Cardiac septum (tissue), 1 donor: ENCODE measurements around the gene KCNK5. TPM values are rescaled to one million over a fixed set of nuclear protein-coding genes. Genes with fewer than 3 reads are reported as not detected.

Experiments used
- DNase-seq: peaks from one replicate; pipeline ENCODE4 v3.0.0-alpha.2; 2020; ENCODE audit warnings: low spot score
- intact Hi-C: fragments of 100-400 bp; cut with DNase I; formaldehyde crosslinking; loops from one replicate; pipeline ENCODE4 v1.14.0; 2022
- total RNA-seq: library from RNA; stranded (reverse); fragmentation: NEBNext Ultra II Directional; extraction: Animal tissue kit (Norgen Biotek cat#: 25700); gene quantifications from one replicate; pipeline ENCODE4 v1.2.1, GENCODE V29; 2021
- donor health status: DM: no; HTN: no; CAD: no.

The KCNK5 gene
- total RNA-seq, 1 donor from 2014 or later = 0.19 TPM

DNA sequence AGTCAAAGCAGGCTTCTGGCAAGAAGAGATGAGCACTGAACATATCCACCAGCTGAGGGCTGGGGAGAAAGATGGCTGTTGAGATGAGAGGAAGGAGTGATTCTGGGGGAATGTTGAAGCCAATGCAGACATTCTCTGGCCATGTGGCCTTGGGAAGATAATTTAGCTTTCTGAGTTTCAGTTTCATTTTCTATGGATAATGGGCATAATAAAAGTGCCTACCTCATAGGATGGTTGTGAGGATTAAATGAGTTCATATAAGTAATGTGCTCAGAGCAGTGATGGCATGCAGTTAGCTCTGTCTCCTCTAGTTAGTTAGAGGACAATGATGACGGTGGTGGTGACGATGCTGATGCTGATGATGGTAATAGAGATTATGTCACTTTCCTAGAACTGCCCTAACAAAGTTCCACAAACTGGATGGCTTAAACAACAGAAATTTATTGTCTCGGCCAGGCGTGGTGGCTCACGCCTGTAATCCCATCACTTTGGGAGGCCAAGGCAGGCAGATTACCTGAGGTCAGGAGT lies 18.5 kb upstream of the KCNK5 start:
- intact Hi-C loops = no loop called here
- DNase-seq = no peak

DNA sequence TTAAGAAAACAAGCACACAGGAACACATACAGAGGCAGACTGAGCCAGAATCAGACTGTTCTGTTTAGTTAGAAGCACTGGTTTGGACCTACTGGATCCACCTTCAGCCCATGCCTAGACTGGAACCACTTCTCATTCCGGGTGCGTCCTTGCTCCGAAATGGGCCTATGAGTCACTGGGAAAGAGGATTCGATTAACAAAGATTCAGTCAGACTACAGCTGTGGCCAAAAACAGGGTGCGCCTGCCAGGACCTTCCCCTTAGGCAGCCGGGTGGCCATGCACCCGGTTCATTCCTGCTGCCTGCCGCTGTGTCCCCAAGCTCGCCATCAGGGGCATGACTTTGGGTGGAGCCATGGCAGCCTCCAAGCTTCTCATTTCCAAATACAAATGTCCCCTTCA lies 14.5 kb upstream of the KCNK5 start:
- intact Hi-C loops = no loop called here
- DNase-seq = no peak

DNA sequence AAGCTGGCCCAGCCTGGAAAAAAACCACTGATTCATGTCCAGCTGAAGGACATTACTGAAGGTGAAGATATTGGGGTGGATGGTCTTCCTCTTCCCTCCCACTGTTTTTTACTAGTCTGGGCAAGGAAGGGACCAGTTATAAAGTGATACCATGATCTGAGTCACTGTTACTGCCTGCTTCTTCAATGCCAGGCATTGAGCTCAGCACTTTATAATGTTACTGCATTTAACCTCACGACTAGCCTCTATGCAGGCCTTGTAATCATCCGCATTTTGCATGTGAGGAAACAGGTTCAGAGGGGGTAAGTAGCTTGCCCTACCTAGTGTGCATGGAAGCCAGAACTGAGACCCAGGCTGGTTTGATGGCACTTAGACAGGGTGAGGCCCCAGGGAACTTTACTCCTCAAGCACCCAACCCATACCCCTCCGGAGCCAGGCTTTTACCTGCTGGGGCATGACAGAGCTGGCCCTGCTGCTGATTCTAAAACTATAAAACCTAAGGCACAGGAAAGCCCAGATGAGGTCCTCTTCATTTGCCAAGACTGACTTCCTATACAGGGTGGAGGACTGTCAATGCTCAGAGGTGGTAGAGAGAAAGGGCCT lies 11.0 kb upstream of the KCNK5 start:
- DNase-seq = no peak
- intact Hi-C loops = no loop called here

GRCh38 chr6:39239527-39240154 lies 10.4 kb upstream of the KCNK5 start:
- DNase-seq = no peak
- intact Hi-C loops = no loop called here

- intact Hi-C loops = no loop called here
- no peak for DNase-seq
These were observed 7.5 kb upstream of the KCNK5 start for GRCh38 chr6:39236742-39237141.

- intact Hi-C loops = no loop called here
- DNase-seq = no peak
These were observed 4.1 kb upstream of the KCNK5 start for GRCh38 chr6:39233333-39233732.

DNA sequence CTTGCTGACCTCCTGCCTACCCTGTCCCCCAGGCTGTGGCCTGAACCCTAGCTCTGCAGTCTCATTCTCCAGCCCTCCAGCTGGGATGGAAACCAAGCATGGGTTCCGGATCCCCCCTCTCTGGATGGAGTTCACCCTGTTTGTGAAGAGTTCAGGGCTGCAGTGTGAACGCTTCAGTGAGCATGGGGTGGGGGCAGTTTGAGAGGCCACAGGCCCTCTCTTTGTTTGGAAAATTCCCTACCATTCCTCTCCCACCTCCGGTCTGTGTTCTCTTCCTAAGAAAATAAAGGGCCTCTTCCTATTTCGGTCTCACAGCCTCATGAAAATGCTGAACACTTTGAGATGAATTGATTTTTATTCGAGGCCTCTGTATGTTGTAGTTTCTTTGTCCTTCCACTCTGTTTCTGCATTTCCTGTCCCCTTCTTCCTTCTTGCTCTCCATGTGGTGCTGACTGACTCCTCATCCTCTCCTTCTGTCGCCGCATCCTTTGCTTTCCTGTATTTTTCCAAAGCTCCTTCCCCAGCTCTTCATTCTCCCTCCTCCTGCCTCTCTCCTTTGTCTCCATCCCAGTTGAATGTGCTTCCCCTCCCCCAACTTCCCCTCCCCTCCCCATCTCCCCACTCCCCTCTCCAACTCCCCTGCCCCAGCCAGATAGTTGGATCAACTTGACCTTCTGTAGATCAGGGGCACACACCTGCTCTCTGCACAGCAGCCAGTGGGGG lies 2.4 kb upstream of the KCNK5 start:
- intact Hi-C loops = no loop called here
- no peak for DNase-seq

- no peak for DNase-seq
- intact Hi-C loops = no loop called here
These were observed 1.4 kb upstream of the KCNK5 start for GRCh38 chr6:39230654-39231035.

DNA sequence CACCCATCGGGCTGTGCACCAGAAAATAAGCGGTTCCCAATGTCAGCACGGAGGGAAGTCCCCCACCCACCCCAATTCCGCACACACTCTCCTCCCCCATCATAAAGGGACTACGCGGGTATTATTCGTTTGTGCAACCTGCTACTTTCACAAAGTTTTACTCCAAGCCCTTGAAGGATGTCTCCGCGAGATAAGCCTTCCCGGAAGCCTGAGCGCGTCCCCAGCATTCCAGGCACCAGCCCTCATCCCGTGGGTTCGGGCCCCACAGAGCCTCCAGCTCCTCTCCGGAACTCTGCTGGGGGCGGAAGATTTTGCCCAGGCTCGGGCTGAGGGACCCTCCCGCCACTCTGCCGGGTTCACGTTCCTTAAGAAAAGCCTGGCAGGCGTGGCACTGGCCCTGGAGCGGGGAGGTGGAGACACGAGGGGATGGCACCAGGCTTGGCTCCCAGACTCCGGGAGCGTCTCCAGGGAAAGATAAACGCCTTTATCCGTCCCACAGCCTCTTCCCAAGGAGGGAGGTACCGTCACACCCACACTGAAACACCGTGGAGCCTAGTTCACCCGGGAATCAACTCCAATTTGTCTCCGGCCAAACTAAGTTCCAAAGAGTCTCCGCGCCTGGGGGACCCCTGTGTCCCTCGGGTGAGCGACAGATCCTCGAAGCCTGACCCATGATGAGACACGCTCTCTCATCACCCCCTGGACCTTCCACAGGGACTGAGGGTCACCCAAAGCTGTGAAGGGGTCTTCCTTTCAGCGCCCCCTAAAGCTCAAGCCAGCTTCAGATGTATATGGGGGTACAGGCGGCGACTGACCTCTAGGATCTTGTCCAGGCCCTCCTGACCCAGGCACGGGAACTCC lies 934 bp downstream of the KCNK5 start:
- intact Hi-C loops = no loop called here
- no peak for DNase-seq

GRCh38 chr6:39227476-39227875 lies 1.8 kb downstream of the KCNK5 start:
- intact Hi-C loops = no loop called here
- DNase-seq = no peak

- DNase-seq = no peak
- intact Hi-C loops = no loop called here
These were observed 2.5 kb downstream of the KCNK5 start for GRCh38 chr6:39226639-39227329.

DNA sequence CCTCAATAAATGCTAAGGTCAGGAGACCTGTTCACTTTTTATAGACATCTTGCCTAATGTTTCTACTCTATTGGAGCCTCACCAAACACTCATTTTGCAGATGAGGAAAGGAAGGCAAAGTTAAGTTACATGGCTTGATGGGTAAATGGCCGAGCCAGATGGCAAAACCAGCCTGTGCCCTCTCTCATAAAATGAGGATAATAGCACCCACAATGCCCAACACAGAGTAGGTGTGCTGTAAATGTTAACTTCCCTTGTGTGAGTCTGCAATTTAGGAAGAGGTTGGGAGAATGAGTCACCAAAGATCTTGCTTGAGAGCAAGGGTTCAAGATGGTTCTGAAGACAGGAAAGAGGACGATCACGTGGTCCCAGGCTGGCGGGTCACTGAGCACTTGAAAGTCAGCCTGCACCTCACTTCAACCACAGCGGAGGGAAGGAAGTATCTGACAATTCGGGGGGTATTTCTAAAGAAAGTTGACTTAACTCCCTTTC lies 3.3 kb downstream of the KCNK5 start:
- no peak for DNase-seq
- intact Hi-C loops = no loop called here

DNA sequence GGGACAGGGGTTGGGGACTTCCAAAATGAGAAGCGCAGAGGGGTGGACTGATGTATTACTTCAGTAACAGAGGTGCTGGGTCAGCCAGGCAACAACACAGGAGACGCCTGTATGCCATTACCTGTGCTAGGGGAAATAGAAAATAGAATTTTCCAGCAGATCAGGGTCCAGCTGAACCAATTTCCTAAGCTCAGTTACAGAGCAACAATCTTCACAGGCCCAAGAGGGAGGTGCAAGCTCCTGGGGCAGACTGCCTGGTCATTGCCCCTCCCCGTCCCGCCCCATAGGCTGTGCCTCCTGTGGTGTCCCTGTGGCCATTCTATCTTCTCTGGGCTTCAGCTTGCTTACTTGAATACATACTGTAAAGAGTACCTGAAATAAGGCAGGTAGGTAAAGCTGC lies 3.7 kb downstream of the KCNK5 start:
- intact Hi-C loops = no loop called here
- DNase-seq = no peak

DNA sequence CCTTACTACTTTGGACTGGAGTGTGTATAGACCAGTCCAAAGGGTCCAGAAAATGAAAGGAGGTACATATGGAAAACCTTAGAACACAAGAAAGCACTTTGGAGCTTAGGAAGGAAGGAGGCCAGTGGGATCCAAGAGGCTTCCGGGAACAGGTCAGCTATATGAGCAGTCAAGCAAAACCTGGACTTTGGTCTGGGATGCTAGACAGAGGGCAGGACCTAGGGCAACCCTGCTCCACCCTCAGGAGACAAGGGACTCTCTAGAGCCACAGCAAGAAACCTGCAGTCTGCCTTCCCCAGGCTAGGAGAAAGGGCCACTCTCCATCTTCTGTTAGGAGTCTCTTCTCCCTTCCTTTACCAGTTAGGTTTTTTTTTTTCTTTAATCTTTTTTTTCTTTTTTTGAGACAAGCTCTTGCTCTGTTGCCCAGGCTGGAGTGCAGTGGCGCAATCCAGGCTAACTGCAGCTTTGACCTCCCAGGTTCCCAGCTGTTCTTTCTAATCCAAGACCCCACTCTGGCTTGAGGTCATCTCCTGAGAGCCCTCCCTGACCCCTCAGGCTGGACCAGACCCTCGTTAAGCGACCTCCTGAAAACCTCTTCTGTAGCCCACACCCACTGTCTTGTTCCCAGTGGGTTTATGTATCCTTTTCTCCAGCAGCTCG lies 4.6 kb downstream of the KCNK5 start:
- no peak for DNase-seq
- intact Hi-C loops = no loop called here

GRCh38 chr6:39224011-39224410 lies 5.3 kb downstream of the KCNK5 start:
- intact Hi-C loops = no loop called here
- no peak for DNase-seq

DNA sequence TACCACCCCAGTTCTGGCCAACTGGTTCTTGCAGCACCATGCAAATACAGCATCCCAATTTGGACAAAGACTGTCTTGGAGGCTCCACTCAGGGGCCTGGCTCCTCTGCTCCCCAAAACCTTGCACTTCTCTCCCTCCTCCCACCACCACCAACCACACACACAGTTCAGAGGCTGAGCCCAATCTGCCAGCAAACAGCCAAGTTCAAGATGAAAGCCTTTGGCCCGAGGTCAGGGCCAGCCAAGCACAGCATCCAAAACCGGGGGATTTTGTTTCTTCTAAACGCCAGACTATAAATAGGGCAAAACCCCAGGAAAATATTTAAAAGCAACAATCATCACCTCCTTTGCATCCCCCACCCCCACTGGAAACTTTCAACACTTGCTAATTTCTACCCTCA lies 5.7 kb downstream of the KCNK5 start:
- intact Hi-C loops = no loop called here
- no peak for DNase-seq

DNA sequence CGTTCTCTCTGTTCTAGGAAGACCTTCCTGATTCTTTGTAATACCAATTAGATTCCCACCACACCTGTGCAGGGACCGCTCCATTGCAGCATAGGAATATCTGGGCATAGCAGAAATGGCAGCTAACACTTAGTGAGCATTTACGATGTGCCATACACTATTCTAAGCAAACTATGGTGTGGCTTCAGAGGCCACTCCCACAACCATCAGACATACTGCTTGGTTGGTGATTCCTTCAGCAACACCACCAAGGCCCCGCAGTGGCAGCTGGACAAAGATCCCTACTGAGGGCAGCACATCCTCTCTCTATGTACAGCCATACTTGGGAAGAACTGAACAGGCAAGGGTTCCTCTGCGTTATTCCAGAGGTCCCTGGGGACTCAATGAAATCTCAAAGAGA lies 6.2 kb downstream of the KCNK5 start:
- no peak for DNase-seq
- intact Hi-C loops = no loop called here

GRCh38 chr6:39221779-39222641 lies 7.3 kb downstream of the KCNK5 start:
- intact Hi-C loops = no loop called here
- no peak for DNase-seq
